Measurements from ENCODE around the gene RETSAT. TPM values are rescaled to one million over a fixed set of nuclear protein-coding genes. Genes with fewer than 3 reads are reported as not detected.
"Not testable (repeated sequence)": the region's sequence is repeated elsewhere in the genome, so short reads cannot be mapped to it uniquely, and the experiment has no call there.

The RETSAT gene
- total RNA-seq, 2 experiments from 2014 or later, result 19.7 to 24.5 TPM

DNA sequence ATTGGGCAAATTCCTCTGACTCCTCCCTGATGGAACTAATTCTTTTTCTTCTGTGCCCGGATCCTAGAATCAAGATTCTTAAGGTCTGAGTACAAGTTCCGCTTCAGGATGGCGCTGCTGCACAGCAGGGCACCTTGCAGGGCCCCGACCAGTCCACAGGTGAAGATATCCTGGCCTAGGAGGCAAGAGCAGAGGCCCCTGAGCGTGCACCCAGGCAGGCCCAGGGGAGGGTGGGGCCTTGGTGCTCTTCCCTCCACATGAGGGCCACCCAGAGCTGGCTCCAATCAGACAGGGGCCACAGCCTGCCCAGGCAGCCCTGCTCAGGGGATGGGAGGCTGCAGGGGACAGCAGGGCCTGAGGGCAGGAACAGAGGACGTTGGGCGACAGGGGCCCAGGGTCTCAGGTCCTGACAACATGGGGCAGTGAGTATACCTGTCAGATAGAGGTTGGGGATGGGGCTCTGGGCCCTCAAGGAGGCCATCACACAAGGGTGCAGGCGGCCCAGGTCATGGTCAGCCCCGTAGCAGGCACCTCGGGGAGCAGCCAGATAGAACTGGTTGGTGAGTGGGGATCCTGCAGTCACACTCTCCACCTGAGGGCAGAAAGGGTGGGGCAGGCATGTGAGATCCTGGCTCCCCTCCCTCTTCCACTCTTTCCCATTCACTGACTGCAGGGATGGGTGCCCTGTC, 11.0 kb downstream of the RETSAT start:
- CTCF ChIA-PET; H3K9me3 Mint-ChIP-seq; H3K27me3 Mint-ChIP-seq (ENCODE audit: low read depth); DNase-seq; H3K4me1 Mint-ChIP-seq (ENCODE audit: low read depth); intact Hi-C loops (cut with micrococcal nuclease); H3K4me3 Mint-ChIP-seq; H3K27ac Mint-ChIP-seq: not testable (repeated sequence)
- H3K36me3 Mint-ChIP-seq (ENCODE audit: low read depth), result peaks cover 12% of the 10 kb centered on the region

DNA sequence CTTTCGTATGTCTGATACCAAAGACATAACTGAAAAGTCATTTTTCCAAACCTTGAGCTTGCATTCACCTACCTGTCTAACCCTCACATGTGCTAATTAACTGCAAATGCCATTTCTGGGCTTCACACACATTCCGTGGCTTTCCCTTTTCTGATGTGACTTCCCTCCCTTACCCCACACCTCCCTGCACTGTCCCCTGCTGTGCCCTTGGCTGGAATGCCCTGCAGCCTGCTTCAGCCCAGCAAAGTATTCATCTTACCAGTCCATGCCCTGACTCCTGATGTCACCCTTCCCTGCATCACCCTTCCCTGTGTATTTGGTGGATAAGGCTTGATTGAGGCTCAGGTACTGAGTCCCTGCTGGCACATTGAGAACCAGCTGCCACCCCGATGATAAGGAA, 12.2 kb downstream of the RETSAT start:
- no peaks in the 10 kb centered on the region for H3K4me1 Mint-ChIP-seq (ENCODE audit: low read depth)
- no peak for DNase-seq
- H3K9me3 Mint-ChIP-seq, result no peaks in the 10 kb centered on the region
- H3K36me3 Mint-ChIP-seq (ENCODE audit: low read depth), result peaks cover 12% of the 10 kb centered on the region
- CTCF ChIA-PET, result no interaction called here
- intact Hi-C loops (cut with micrococcal nuclease), result no loop called here
- H3K27ac Mint-ChIP-seq, result no peak overlapping the region
- H3K27me3 Mint-ChIP-seq (ENCODE audit: low read depth), result no peaks in the 10 kb centered on the region
- H3K4me3 Mint-ChIP-seq, result no peak overlapping the region

GRCh38 chr2:85341269-85342029, 12.9 kb downstream of the RETSAT start:
- CTCF ChIA-PET, result no interaction called here
- H3K9me3 Mint-ChIP-seq, result no peaks in the 10 kb centered on the region
- no peak overlapping the region for H3K27ac Mint-ChIP-seq
- H3K4me3 Mint-ChIP-seq, result no peak overlapping the region
- intact Hi-C loops (cut with micrococcal nuclease), result no loop called here
- no peaks in the 10 kb centered on the region for H3K27me3 Mint-ChIP-seq (ENCODE audit: low read depth)
- DNase-seq, result no peak
- no peaks in the 10 kb centered on the region for H3K4me1 Mint-ChIP-seq (ENCODE audit: low read depth)
- peaks cover 7% of the 10 kb centered on the region for H3K36me3 Mint-ChIP-seq (ENCODE audit: low read depth)

- CTCF ChIA-PET, result interaction anchor here (1.7 kb wide), 1 partner anchor 9 kb away, joined by 3 read pairs; no protein-coding TSS in a partner anchor
- Mint-ChIP-seq H3K36me3 (ENCODE audit: low read depth) (peaks cover 7% of the 10 kb centered on the region), H3K27me3 (ENCODE audit: low read depth) (no peaks in the 10 kb centered on the region), H3K4me1 (ENCODE audit: low read depth) (no peaks in the 10 kb centered on the region), H3K27ac (no peak overlapping the region), H3K4me3 (no peak overlapping the region), H3K9me3 (no peaks in the 10 kb centered on the region)
- intact Hi-C loops (cut with micrococcal nuclease), result no loop called here
- DNase-seq, result no peak
These were observed 14.1 kb downstream of the RETSAT start for GRCh38 chr2:85340034-85340892.

DNA sequence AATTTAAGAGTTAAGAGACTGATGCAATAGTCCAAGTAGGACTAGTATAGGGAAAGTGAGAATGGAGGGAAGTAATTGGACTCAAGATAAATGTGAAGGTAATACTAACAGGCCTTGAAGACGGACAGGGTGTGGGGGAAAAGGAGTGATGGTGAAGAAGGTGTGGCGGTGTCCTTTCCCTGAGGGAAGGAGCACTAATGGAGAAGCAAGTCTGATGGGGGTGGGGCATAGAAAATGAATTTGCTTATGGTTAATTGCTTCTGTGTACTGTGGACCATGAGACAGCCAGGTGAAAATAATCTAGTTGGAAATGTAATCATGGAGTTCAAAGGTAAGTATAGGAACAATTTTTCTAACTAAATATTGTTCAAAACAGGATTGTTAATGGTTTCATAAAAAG, 19.4 kb downstream of the RETSAT start:
- H3K4me1 Mint-ChIP-seq (ENCODE audit: low read depth), result no peaks in the 10 kb centered on the region
- DNase-seq, result no peak
- intact Hi-C loops (cut with micrococcal nuclease), result no loop called here
- H3K27me3 Mint-ChIP-seq (ENCODE audit: low read depth), result no peaks in the 10 kb centered on the region
- CTCF ChIA-PET, result no interaction called here
- H3K36me3 Mint-ChIP-seq (ENCODE audit: low read depth), result no peaks in the 10 kb centered on the region
- no peak overlapping the region for H3K4me3 Mint-ChIP-seq
- no peak overlapping the region for H3K27ac Mint-ChIP-seq
- no peaks in the 10 kb centered on the region for H3K9me3 Mint-ChIP-seq

DNA sequence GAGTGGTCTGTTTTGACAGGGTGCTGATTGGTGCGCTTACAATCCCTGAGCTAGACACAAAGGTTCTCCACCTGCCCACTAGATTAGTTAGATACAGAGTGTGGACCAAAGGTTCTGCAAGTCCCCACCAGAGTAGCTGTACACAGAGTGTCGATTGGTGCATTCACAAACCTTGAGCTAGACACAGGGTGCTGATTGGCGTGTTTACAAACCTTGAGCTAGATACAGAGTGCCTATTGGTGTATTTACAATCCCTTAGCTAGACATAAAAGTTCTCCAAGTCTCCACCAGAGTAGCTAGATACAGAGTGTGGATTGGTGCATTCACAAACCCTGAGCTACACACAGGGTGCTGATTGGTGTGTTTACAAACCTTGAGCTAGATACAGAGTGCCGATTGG, 20.5 kb downstream of the RETSAT start:
- H3K27me3 Mint-ChIP-seq (ENCODE audit: low read depth); H3K9me3 Mint-ChIP-seq; H3K4me3 Mint-ChIP-seq; H3K4me1 Mint-ChIP-seq (ENCODE audit: low read depth); H3K36me3 Mint-ChIP-seq (ENCODE audit: low read depth); DNase-seq; intact Hi-C loops (cut with micrococcal nuclease); H3K27ac Mint-ChIP-seq: not testable (repeated sequence)
- CTCF ChIA-PET, result interaction anchor here (0.6 kb wide), 1 partner anchor 267 kb away, joined by 3 read pairs; no protein-coding TSS in a partner anchor

GRCh38 chr2:85330839-85331636, 23.3 kb downstream of the RETSAT start:
- intact Hi-C loops (cut with micrococcal nuclease), result no loop called here
- peaks cover 4% of the 10 kb centered on the region for H3K4me1 Mint-ChIP-seq (ENCODE audit: low read depth)
- H3K9me3 Mint-ChIP-seq, result no peaks in the 10 kb centered on the region
- H3K4me3 Mint-ChIP-seq, result no peak overlapping the region
- H3K36me3 Mint-ChIP-seq (ENCODE audit: low read depth), result peaks cover 21% of the 10 kb centered on the region
- no peak overlapping the region for H3K27ac Mint-ChIP-seq
- DNase-seq, result no peak
- no peaks in the 10 kb centered on the region for H3K27me3 Mint-ChIP-seq (ENCODE audit: low read depth)
- CTCF ChIA-PET, result interaction anchor here (0.7 to 1.3 kb wide), 3 partner anchors 9 to 306 kb away, joined by 3 read pairs; no protein-coding TSS in a partner anchor

DNA sequence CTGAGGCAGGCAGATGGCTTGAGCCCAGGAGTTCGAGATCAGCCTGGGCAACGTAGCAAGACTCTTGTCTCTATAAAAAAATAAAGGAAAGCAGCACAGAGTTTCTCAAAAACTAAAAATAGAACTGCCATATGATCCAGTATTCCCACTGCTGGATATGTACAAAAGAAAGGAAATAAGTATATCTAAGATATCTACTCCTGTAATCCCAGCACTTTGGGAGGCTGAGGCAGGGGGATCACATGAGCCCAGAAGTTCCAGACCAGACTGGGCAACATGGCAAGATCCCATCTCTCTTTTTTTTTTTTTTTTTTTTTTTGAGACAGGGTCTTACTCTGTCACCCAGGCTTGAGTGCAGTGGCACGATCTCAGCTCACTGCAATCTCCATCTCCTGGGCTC, 24.6 kb downstream of the RETSAT start:
- H3K27me3 Mint-ChIP-seq (ENCODE audit: low read depth); H3K4me1 Mint-ChIP-seq (ENCODE audit: low read depth); H3K27ac Mint-ChIP-seq; CTCF ChIA-PET; H3K9me3 Mint-ChIP-seq; DNase-seq: not testable (repeated sequence)
- intact Hi-C loops (cut with micrococcal nuclease), result loop anchor here (2.0 to 5.0 kb wide), 3 partner anchors 21 to 558 kb away; partner anchors contain the start of gene ST3GAL5
- Mint-ChIP-seq H3K36me3 (ENCODE audit: low read depth) (peaks cover 34% of the 10 kb centered on the region), H3K4me3 (peak overlapping the region; percentile 0)

DNA sequence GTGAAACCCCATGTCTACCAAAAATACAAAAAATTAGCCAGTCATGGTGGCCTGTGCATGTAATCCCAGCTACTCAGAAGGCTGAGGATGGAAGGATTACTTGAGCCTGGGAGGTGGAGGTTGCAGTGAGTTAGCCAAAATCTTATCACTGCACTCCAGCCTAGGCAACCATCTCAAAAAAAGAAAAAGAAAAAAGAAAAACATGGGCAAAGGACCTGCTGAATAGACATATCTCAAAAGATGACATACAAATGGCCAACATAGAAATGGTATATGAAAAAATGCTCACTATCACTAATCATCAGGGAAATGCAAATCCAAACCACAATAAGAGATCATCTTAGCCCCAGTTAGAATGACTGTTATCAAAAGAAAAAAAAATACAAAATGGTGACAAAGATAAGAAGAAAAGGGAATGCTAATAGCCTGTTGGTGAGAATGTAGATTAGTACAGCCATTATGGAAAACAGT, 25.1 kb downstream of the RETSAT start:
- H3K27ac Mint-ChIP-seq, result no peak overlapping the region
- peaks cover 14% of the 10 kb centered on the region for H3K4me1 Mint-ChIP-seq (ENCODE audit: low read depth)
- H3K9me3 Mint-ChIP-seq, result no peaks in the 10 kb centered on the region
- CTCF ChIA-PET, result no interaction called here
- peaks cover 39% of the 10 kb centered on the region for H3K36me3 Mint-ChIP-seq (ENCODE audit: low read depth)
- intact Hi-C loops (cut with micrococcal nuclease), result loop anchor here (2.0 to 5.0 kb wide), 3 partner anchors 20 to 558 kb away; partner anchors contain the start of gene ST3GAL5
- no peak for DNase-seq
- peak overlapping the region; percentile 0 for H3K4me3 Mint-ChIP-seq
- H3K27me3 Mint-ChIP-seq (ENCODE audit: low read depth), result no peaks in the 10 kb centered on the region

GRCh38 chr2:85327822-85328617, 26.3 kb downstream of the RETSAT start, which contains the start of gene TGOLN2:
TGOLN2 (minus strand) TSS chr2:85327989; CDS start chr2:85327962, 27 bp downstream.
- peak within 1 kb of the TSS; percentile 99 for H3K27ac Mint-ChIP-seq
- CTCF ChIA-PET, result interaction anchor here (0.7 to 1.7 kb wide), 3 partner anchors 27 to 224 kb away, joined by 3 to 5 read pairs (median 3); no protein-coding TSS in a partner anchor
- H3K9me3 Mint-ChIP-seq, result no peaks in the 10 kb centered on the region
- peaks cover 25% of the 10 kb centered on the region for H3K4me1 Mint-ChIP-seq (ENCODE audit: low read depth)
- H3K27me3 Mint-ChIP-seq (ENCODE audit: low read depth), result no peaks in the 10 kb centered on the region
- peaks cover 51% of the 10 kb centered on the region for H3K36me3 Mint-ChIP-seq (ENCODE audit: low read depth)
- H3K4me3 Mint-ChIP-seq, result peak within 1 kb of the TSS; percentile 99
- DNase-seq, result peak; percentile 95
- intact Hi-C loops (cut with micrococcal nuclease), result loop anchor here (1.0 to 5.0 kb wide), 6 partner anchors 19 to 559 kb away; partner anchors contain the start of genes C2orf68, ELMOD3, MAT2A and RETSAT
